Embryonic facial prominence (tissue), 1 donor: ENCODE measurements around the gene C19orf25.

Source experiments
- DNase-seq: peaks from one replicate; pipeline ENCODE4 v3.0.0-alpha.2; 2016; ENCODE audit errors: extremely low spot score

C19orf25 gene

GRCh38 chr19:1466461-1467214 lies 12.4 kb downstream of the C19orf25 start:
- no peak for DNase-seq

- DNase-seq: no peak
Observed at GRCh38 chr19:1466018-1466460, 13.0 kb downstream of the C19orf25 start.

- no peak for DNase-seq
Observed at GRCh38 chr19:1465191-1466016, 13.6 kb downstream of the C19orf25 start.

GRCh38 chr19:1461862-1462261 lies 17.2 kb downstream of the C19orf25 start:
- no peak for DNase-seq

- no peak for DNase-seq
Observed at GRCh38 chr19:1460033-1460995, 18.7 kb downstream of the C19orf25 start.

- no peak for DNase-seq
Observed at GRCh38 chr19:1459479-1459878, 19.5 kb downstream of the C19orf25 start.

GRCh38 chr19:1457892-1458291 lies 21.1 kb downstream of the C19orf25 start:
- no peak for DNase-seq

- no peak for DNase-seq
Observed at GRCh38 chr19:1457031-1457739, 21.8 kb downstream of the C19orf25 start.

GRCh38 chr19:1456121-1456900 lies 22.7 kb downstream of the C19orf25 start:
- no peak for DNase-seq

GRCh38 chr19:1455336-1456120 lies 23.5 kb downstream of the C19orf25 start:
- DNase-seq: no peak

GRCh38 chr19:1455002-1455335 lies 24.0 kb downstream of the C19orf25 start:
- DNase-seq: no peak

GRCh38 chr19:1453525-1454364 lies 25.3 kb downstream of the C19orf25 start:
- DNase-seq: no peak

GRCh38 chr19:1452802-1453524 lies 26.1 kb downstream of the C19orf25 start:
- DNase-seq: no peak

GRCh38 chr19:1451916-1452801 lies 26.9 kb downstream of the C19orf25 start:
- no peak for DNase-seq

- DNase-seq: no peak
Observed at GRCh38 chr19:1450735-1451731, 28.0 kb downstream of the C19orf25 start.
